Smooth muscle cell (in vitro differentiated cells): Measurements from ENCODE around the gene PMEPA1. TPM values are rescaled to one million over a fixed set of nuclear protein-coding genes. Genes with fewer than 3 reads are reported as not detected.

ENCODE experiments used
- DNase-seq: peaks from one replicate; lab custom pipeline; 2025; ENCODE audit not compliant: unreplicated experiment; lab: John Stamatoyannopoulos, UW
- H2AFZ ChIP-seq: fragments of 200-600 bp; sonication (generic); 2 replicates; pipeline ENCODE4 v1.6.0; 2016; ENCODE audit warnings: antibody characterized with exemption, low read depth, mild to moderate bottlenecking
- H3F3A ChIP-seq: fragments of 200-600 bp; sonication (generic); 2 replicates; pipeline ENCODE4 v1.6.0; 2017; ENCODE audit warnings: antibody characterized with exemption, low read depth
- H3K27ac ChIP-seq: fragments of 200-600 bp; sonication (generic); 2 replicates; pipeline ENCODE4 v1.5.1; 2016; ENCODE audit warnings: low read depth, mild to moderate bottlenecking
- H3K27me3 ChIP-seq: fragments of 200-600 bp; sonication (generic); 2 replicates; pipeline ENCODE4 v1.6.1; 2016; ENCODE audit warnings: low read depth, mild to moderate bottlenecking
- H3K36me3 ChIP-seq: fragments of 200-600 bp; sonication (generic); 2 replicates; pipeline ENCODE4 v1.5.1; 2016; ENCODE audit warnings: low read depth
- H3K4me1 ChIP-seq: fragments of 200-600 bp; sonication (generic); 2 replicates; pipeline ENCODE4 v1.5.1; 2016; ENCODE audit warnings: low read depth
- H3K4me2 ChIP-seq: fragments of 200-600 bp; sonication (generic); 2 replicates; pipeline ENCODE4 v1.6.0; 2016; ENCODE audit warnings: mild to moderate bottlenecking
- H3K4me3 ChIP-seq: fragments of 200-600 bp; sonication (generic); 2 replicates; pipeline ENCODE4 v1.5.1; 2016; ENCODE audit warnings: mild to moderate bottlenecking
- H3K79me2 ChIP-seq: fragments of 200-600 bp; sonication (generic); 2 replicates; pipeline ENCODE4 v1.6.0; 2016; ENCODE audit warnings: low read depth, mild to moderate bottlenecking
- H3K9ac ChIP-seq: fragments of 200-600 bp; sonication (generic); 2 replicates; pipeline ENCODE4 v1.6.0; 2016; ENCODE audit warnings: low read depth
- H3K9me3 ChIP-seq: fragments of 200-600 bp; sonication (generic); replicated peaks from 2 replicates; pipeline ENCODE4 v1.5.1; 2016; ENCODE audit warnings: low read depth
- H4K20me1 ChIP-seq: fragments of 200-600 bp; sonication (generic); 2 replicates; pipeline ENCODE4 v1.6.0; 2016; ENCODE audit warnings: low read depth
- CTCF ChIP-seq: fragments of 200-600 bp; sonication (generic); IDR thresholded peaks from 2 replicates; pipeline ENCODE4 v1.5.1; 2017; ENCODE audit warnings: borderline replicate concordance, mild to moderate bottlenecking, antibody characterized with exemption; ENCODE audit not compliant: insufficient read depth, poor library complexity, severe bottlenecking
- WGBS: methylation state at CpG from one replicate; pipeline ENCODE4 v1.1.7; 2016; ENCODE audit warnings: low lambda C conversion rate; 5-methylcytosine and 5-hydroxymethylcytosine counted together
- polyA plus RNA-seq: library from polyadenylated mRNA; unstranded; fragments of >200 nt; fragmentation: Nextera tagmentation; extraction: Ambion mirVana; gene quantifications from 2 replicates; pipeline ENCODE4 v1.2.1, GENCODE V29; 2016
- total RNA-seq: library from RNA; depleted of rRNA; stranded (reverse); fragments of >200 nt; gene quantifications from 2 replicates; pipeline ENCODE4 v1.2.3, GENCODE V29; 2014

The PMEPA1 gene
- total and polyA plus RNA-seq, 2 experiments from 2014 or later = 37.2 to 81.9 TPM

- Histone ChIP-seq H3K9ac (peak overlapping the region; percentile 13), H3K9me3 (no peaks in the 10 kb centered on the region), H3K4me1 (no peaks in the 10 kb centered on the region), H4K20me1 (peaks cover 87% of the 10 kb centered on the region), H3F3A (peaks cover 3% of the 10 kb centered on the region), H2AFZ (no peak overlapping the region), H3K27ac (peak overlapping the region; percentile 99), H3K4me3 (no peak overlapping the region), H3K79me2 (peaks cover 90% of the 10 kb centered on the region), H3K27me3 (no peaks in the 10 kb centered on the region), H3K36me3 (no peaks in the 10 kb centered on the region), H3K4me2 (peak overlapping the region; percentile 91)
- no peak for DNase-seq
- WGBS = 65% methylated on average over 18 of the region's 18 CpGs
- TF ChIP-seq CTCF = no peak
Observed at GRCh38 chr20:57705127-57705899, 4.5 kb downstream of the PMEPA1 start.

GRCh38 chr20:57704245-57704644, 5.6 kb downstream of the PMEPA1 start:
- Histone ChIP-seq H3K27me3 (no peaks in the 10 kb centered on the region), H3K79me2 (peaks cover 98% of the 10 kb centered on the region), H3K4me1 (no peaks in the 10 kb centered on the region)

GRCh38 chr20:57703013-57703412, 6.8 kb downstream of the PMEPA1 start:
- Histone ChIP-seq H3K27me3 (no peaks in the 10 kb centered on the region), H3K4me3 (no peak overlapping the region), H3K4me2 (no peak overlapping the region), H3K9me3 (no peaks in the 10 kb centered on the region), H3K79me2 (peaks cover 90% of the 10 kb centered on the region), H2AFZ (no peak overlapping the region), H3K36me3 (no peaks in the 10 kb centered on the region), H4K20me1 (peaks cover 96% of the 10 kb centered on the region), H3K27ac (no peak overlapping the region), H3F3A (peaks cover 15% of the 10 kb centered on the region), H3K9ac (no peak overlapping the region), H3K4me1 (no peaks in the 10 kb centered on the region)
- no peak for TF ChIP-seq CTCF
- WGBS = 97% methylated on average over 6 of the region's 6 CpGs
- no peak for DNase-seq

More at GRCh38 chr20:57704245-57704644, 5.6 kb downstream of the PMEPA1 start:
- Histone ChIP-seq H4K20me1 (peaks cover 97% of the 10 kb centered on the region), H3K4me3 (no peak overlapping the region), H2AFZ (no peak overlapping the region), H3K27ac (no peak overlapping the region), H3K9ac (no peak overlapping the region), H3K36me3 (no peaks in the 10 kb centered on the region), H3K4me2 (no peak overlapping the region), H3F3A (peaks cover 7% of the 10 kb centered on the region), H3K9me3 (no peaks in the 10 kb centered on the region)
- no peak for TF ChIP-seq CTCF
- DNase-seq = no peak
- WGBS = 97% methylated on average over 14 of the region's 14 CpGs

- no peak overlapping the region for H3K27ac ChIP-seq
- no peak overlapping the region for H3K4me2 ChIP-seq
- DNase-seq = no peak
- no peak overlapping the region for H2AFZ ChIP-seq
- TF ChIP-seq CTCF = no peak
- H3K36me3 ChIP-seq = no peaks in the 10 kb centered on the region
- H3K9me3 ChIP-seq = no peaks in the 10 kb centered on the region
- H3K4me3 ChIP-seq = no peak overlapping the region
- peaks cover 96% of the 10 kb centered on the region for H4K20me1 ChIP-seq
- no peaks in the 10 kb centered on the region for H3K27me3 ChIP-seq
- H3K4me1 ChIP-seq = no peaks in the 10 kb centered on the region
- peaks cover 19% of the 10 kb centered on the region for H3F3A ChIP-seq
- peaks cover 89% of the 10 kb centered on the region for H3K79me2 ChIP-seq
- WGBS = 96% methylated on average over 6 of the region's 6 CpGs
- H3K9ac ChIP-seq = no peak overlapping the region
Observed at GRCh38 chr20:57702521-57702920, 7.3 kb downstream of the PMEPA1 start.
